IMR-90 (cell line): ENCODE data around the gene DEPDC1. TPM values are rescaled to one million over a fixed set of nuclear protein-coding genes. Genes with fewer than 3 reads are reported as not detected.

Experiments used
- ATAC-seq: fragments of 200-7000 bp; cut with Tn5 transposase; 2 replicates; pipeline ENCODE4 v1.9.1; 2020; ENCODE audit warnings: low read depth, mild to moderate bottlenecking, moderate library complexity
- BruUV-seq: library from RNA; stranded (reverse); fragments of 400-500 nt; replicated peaks from 2 replicates; lab custom pipeline; 2021; lab: Mats Ljungman, UMichigan
- CTCF ChIA-PET: fragments of 300-600 bp; formaldehyde crosslinking; extraction: SDS; loops from one replicate; lab custom pipeline; 2021; ENCODE audit warnings: antibody characterized with exemption; lab: Yijun Ruan, JAX
- POLR2A ChIA-PET: fragments of 300-600 bp; sonication (Branson Sonifier 250); formaldehyde crosslinking; loops from one replicate; lab custom pipeline; 2022; ENCODE audit warnings: antibody characterized with exemption; ENCODE audit not compliant: unreplicated experiment; lab: Charles Lee
- DNase-seq: peaks from one replicate; pipeline ENCODE4 v3.0.0; 2013
- H2AFZ ChIP-seq: replicated peaks from 2 replicates; pipeline ENCODE3; 2013; ENCODE audit warnings: low read length, mild to moderate bottlenecking; ENCODE audit not compliant: poor library complexity
- H2AK5ac ChIP-seq: 2 replicates; pipeline ENCODE4 v1.6.1; 2013; ENCODE audit warnings: low read depth, low read length, inconsistent platforms
- H2AK9ac ChIP-seq: replicated peaks from 2 replicates; pipeline ENCODE3; 2013; ENCODE audit warnings: mild to moderate bottlenecking, low read depth, low read length, moderate library complexity; ENCODE audit not compliant: poor library complexity
- H2BK120ac ChIP-seq: 2 replicates; pipeline ENCODE4 v1.6.1; 2013; ENCODE audit warnings: low read depth, low read length, inconsistent platforms
- H2BK15ac ChIP-seq: 3 replicates; pipeline ENCODE4 v1.6.1; 2013; ENCODE audit warnings: low read depth, low read length, inconsistent platforms
- H2BK20ac ChIP-seq: 2 replicates; pipeline ENCODE4 v1.6.1; 2013; ENCODE audit warnings: low read depth, mild to moderate bottlenecking, inconsistent platforms, low read length, moderate library complexity
- H2BK5ac ChIP-seq: 2 replicates; pipeline ENCODE4 v1.6.1; 2013; ENCODE audit warnings: mild to moderate bottlenecking, low read depth, low read length, inconsistent platforms; ENCODE audit not compliant: poor library complexity, severe bottlenecking
- H3K14ac ChIP-seq: replicated peaks from 2 replicates; pipeline ENCODE4 v1.6.1; 2013; ENCODE audit warnings: low read depth, low read length, inconsistent platforms
- H3K18ac ChIP-seq: 2 replicates; pipeline ENCODE4 v1.6.1; 2013; ENCODE audit warnings: low read depth, low read length, control low read depth
- H3K23ac ChIP-seq: 2 replicates; pipeline ENCODE4 v1.6.1; 2013; ENCODE audit warnings: low read depth, low read length, inconsistent platforms
- H3K27ac ChIP-seq: 2 replicates; pipeline ENCODE4 v1.5.1; 2013; ENCODE audit warnings: mild to moderate bottlenecking, control low read depth, low read length; ENCODE audit not compliant: insufficient read depth
- H3K27me3 ChIP-seq: 2 replicates; pipeline ENCODE4 v1.6.1; 2013; ENCODE audit warnings: low read length; ENCODE audit not compliant: control insufficient read depth, insufficient read depth
- H3K36me3 ChIP-seq: 2 replicates; pipeline ENCODE4 v1.6.1; 2013; ENCODE audit warnings: low read length, mixed read lengths; ENCODE audit not compliant: control insufficient read depth, insufficient read depth
- H3K4ac ChIP-seq: 2 replicates; pipeline ENCODE4 v1.6.1; 2013; ENCODE audit warnings: low read depth, low read length, inconsistent platforms
- H3K4me1 ChIP-seq: 2 replicates; pipeline ENCODE4 v1.6.1; 2013; ENCODE audit warnings: low read length, mixed read lengths; ENCODE audit not compliant: control insufficient read depth, insufficient read depth
- H3K4me2 ChIP-seq: 2 replicates; pipeline ENCODE4 v1.6.1; 2013; ENCODE audit warnings: low read depth, mild to moderate bottlenecking, control low read depth, low read length, moderate library complexity
- H3K4me3 ChIP-seq: 2 replicates; pipeline ENCODE4 v1.5.1; 2013; ENCODE audit warnings: low read depth, mild to moderate bottlenecking, control low read depth, low read length, moderate library complexity; ENCODE audit not compliant: insufficient read depth
- H3K56ac ChIP-seq: 2 replicates; pipeline ENCODE4 v1.6.1; 2013; ENCODE audit warnings: low read length, inconsistent platforms; ENCODE audit not compliant: insufficient read depth; ENCODE audit errors: extremely low read depth
- H3K79me1 ChIP-seq, 2 experiments: 2 replicates each; pipeline ENCODE4 v1.6.1; 2013; ENCODE audit warnings: low read length in 2 of 2, inconsistent platforms in 1 of 2, low read depth in 1 of 2
- H3K9ac ChIP-seq: 2 replicates; pipeline ENCODE4 v1.6.1; 2013; ENCODE audit warnings: low read depth, low read length, control low read depth
- H3K9me1 ChIP-seq: 2 replicates; pipeline ENCODE4 v1.6.1; 2013; ENCODE audit warnings: low read length, inconsistent platforms; ENCODE audit not compliant: insufficient read depth
- H3K9me3 ChIP-seq: 2 replicates; pipeline ENCODE4 v1.6.1; 2013; ENCODE audit warnings: low read length; ENCODE audit not compliant: control insufficient read depth, insufficient read depth
- H4K20me1 ChIP-seq: 2 replicates; pipeline ENCODE4 v1.6.1; 2013; ENCODE audit warnings: low read length, inconsistent platforms; ENCODE audit not compliant: insufficient read depth
- H4K5ac ChIP-seq: 2 replicates; pipeline ENCODE4 v1.6.1; 2013; ENCODE audit warnings: mild to moderate bottlenecking, low read depth, low read length, control low read depth
- H4K8ac ChIP-seq, 2 experiments: 2 replicates each; pipeline ENCODE4 v1.6.1; 2013; ENCODE audit warnings: low read depth in 2 of 2, low read length in 2 of 2, control low read depth in 1 of 2, inconsistent platforms in 1 of 2
- H4K91ac ChIP-seq: 2 replicates; pipeline ENCODE4 v1.6.1; 2013; ENCODE audit warnings: low read depth, low read length, inconsistent platforms; ENCODE audit not compliant: insufficient read depth
- BHLHE40 ChIP-seq: fragments of 150-350 bp; IDR thresholded peaks from 2 replicates; pipeline ENCODE4 v1.6.1; 2016; ENCODE audit warnings: mild to moderate bottlenecking, low read depth, low read length
- CHD1 ChIP-seq: IDR thresholded peaks from 2 replicates; pipeline ENCODE4 v1.6.1; 2012; ENCODE audit warnings: low read depth, low read length, improper control_type of control experiment
- CTCF ChIP-seq: conservative IDR thresholded peaks from 2 replicates; pipeline ENCODE4 v1.5.1; 2012; ENCODE audit warnings: mild to moderate bottlenecking, low read depth, low read length, improper control_type of control experiment
- POLR2A ChIP-seq: IDR thresholded peaks from 2 replicates; pipeline ENCODE4 v1.6.1; 2012; ENCODE audit warnings: mild to moderate bottlenecking, low read depth, low read length
- RAD21 ChIP-seq: IDR thresholded peaks from 2 replicates; pipeline ENCODE4 v1.6.1; 2012; ENCODE audit warnings: low read length, improper control_type of control experiment
- RCOR1 ChIP-seq: IDR thresholded peaks from 2 replicates; pipeline ENCODE4 v1.6.1; 2012; ENCODE audit warnings: mild to moderate bottlenecking, low read length, improper control_type of control experiment; ENCODE audit not compliant: insufficient replicate concordance
- RFX5 ChIP-seq: IDR thresholded peaks from 2 replicates; pipeline ENCODE4 v1.8.0; 2012; ENCODE audit warnings: low read depth, mild to moderate bottlenecking, low read length, moderate library complexity
- SMC3 ChIP-seq: fragments of 150-350 bp; IDR thresholded peaks from 2 replicates; pipeline ENCODE4 v1.6.1; 2016; ENCODE audit warnings: low read depth, mild to moderate bottlenecking, antibody characterized with exemption, low read length, moderate library complexity
- WGBS, 2 experiments: methylation state at CpG; one replicate each; pipeline versions ENCODE4 v1.1.5 to v1.1.7; 2013; ENCODE audit warnings: missing lambda C conversion rate in 2 of 2; ENCODE audit not compliant: insufficient read length in 1 of 2; ENCODE audit errors: extremely low coverage in 2 of 2; 5-methylcytosine and 5-hydroxymethylcytosine counted together
- dilution Hi-C: fragments of 300-500 bp; cut with HindIII; formaldehyde crosslinking; loops from one replicate; pipeline ENCODE4 v1.14.3; 2018; ENCODE audit warnings: low sequenced_read_pairs; ENCODE audit not compliant: unreplicated experiment
- in situ Hi-C: fragments of 300-500 bp; cut with MboI; formaldehyde crosslinking; loops from 3 replicates; pipeline ENCODE4 v1.14.3; 2019; ENCODE audit warnings: low sequenced_read_pairs, inconsistent platforms, mixed read lengths
- intact Hi-C: fragments of 100-400 bp; cut with micrococcal nuclease; formaldehyde crosslinking; loops from 2 replicates; pipeline ENCODE4 v1.10.0; 2022
- polyA plus RNA-seq, 3 experiments: library from polyadenylated mRNA; depleted of rRNA; stranded (reverse); fragments of >200 nt; gene quantifications; 2 replicates each; pipeline ENCODE4 v1.2.3, GENCODE V29; 2012; ENCODE audit warnings: low replicate concordance in 1 of 3
- total RNA-seq: library from RNA; depleted of rRNA; stranded (reverse); fragments of >200 nt; gene quantifications from 2 replicates; pipeline ENCODE4 v1.2.3, GENCODE V29; 2012

The DEPDC1 gene
- total and polyA plus RNA-seq, 2 of the 4 experiments (the other 2 are of a cell fraction) = 7.4 to 14.7 TPM

GRCh38 chr1:68485431-68486022 is 11.4 kb downstream of the DEPDC1 start:
- H3K27me3 ChIP-seq = no peaks in the 10 kb centered on the region
- intact Hi-C loops (no loop called here), dilution Hi-C loops (no loop called here), in situ Hi-C loops (no loop called here)
- no peak overlapping the region for H3K4ac ChIP-seq
- H3K23ac ChIP-seq = no peak overlapping the region
- no peak for DNase-seq
- no peak overlapping the region for H3K4me3 ChIP-seq
- H3K9me3 ChIP-seq = no peaks in the 10 kb centered on the region; the same call in 1 of the 2 replicates
- 0 out of 2 replicates have a peak, but pooled peaks cover 3% of the 10 kb centered on the region for H3K9me1 ChIP-seq
- no peak overlapping the region for H2AK5ac ChIP-seq
- peaks cover 2% of the 10 kb centered on the region; the same call in 1 of the 2 replicates for H3K4me1 ChIP-seq
- ChIA-PET POLR2A (no interaction called here), CTCF (no interaction called here)
- no peak overlapping the region for H2AK9ac ChIP-seq
- H4K91ac ChIP-seq = no peak overlapping the region
- H3K14ac ChIP-seq = no peak overlapping the region
- H4K5ac ChIP-seq = no peak overlapping the region
- no peak overlapping the region for H4K8ac ChIP-seq
- no peaks in the 10 kb centered on the region; the same call in 1 of the 2 replicates for H3K36me3 ChIP-seq
- H2AFZ ChIP-seq = no peak overlapping the region
- no TSS peak for BruUV-seq
- peak; percentile 40; the same call in 1 of the 2 replicates for ATAC-seq
- no peak overlapping the region for H3K9ac ChIP-seq
- H2BK5ac ChIP-seq = no peak overlapping the region
- H2BK15ac ChIP-seq = no peak overlapping the region
- H3K56ac ChIP-seq = 0 out of 2 replicates have a peak overlapping the region, but pooled peaks have one; percentile 17
- no peaks in the 10 kb centered on the region for H4K20me1 ChIP-seq
- no peak overlapping the region for H3K4me2 ChIP-seq
- no peak overlapping the region for H2BK20ac ChIP-seq
- no peak overlapping the region for H3K27ac ChIP-seq
- peaks cover 13 to 17% of the 10 kb centered on the region in 2 experiments for H3K79me1 ChIP-seq
- no peak for TF ChIP-seq SMC3
- TF ChIP-seq POLR2A = no peak
- TF ChIP-seq RAD21 = no peak
- TF ChIP-seq BHLHE40 = no peak
- TF ChIP-seq RCOR1 = no peak
- no peak for TF ChIP-seq RFX5
- TF ChIP-seq CTCF = no peak
- TF ChIP-seq CHD1 = no peak
- no CpG with 5 or more reads among the region's 3 CpGs for WGBS, 2 experiments
- no peak overlapping the region for H2BK120ac ChIP-seq
- no peak overlapping the region for H3K18ac ChIP-seq
